Large intestine (tissue), 3 donors: Measurements from ENCODE around the gene INAFM2. TPM values are rescaled to one million over a fixed set of nuclear protein-coding genes. Genes with fewer than 3 reads are reported as not detected.

Experiments
- DNase-seq, 2 donors: peaks; one replicate each; pipeline versions ENCODE4 v3.0.0 to v3.0.0-alpha.2; 2013
- H3K27ac ChIP-seq: one replicate; pipeline ENCODE4 v1.5.1; 2013; ENCODE audit warnings: low read length
- H3K27me3 ChIP-seq: 2 replicates; pipeline ENCODE4 v1.6.1; 2013; ENCODE audit warnings: low read length; ENCODE audit not compliant: control insufficient read depth, insufficient read depth
- H3K36me3 ChIP-seq: 2 replicates; pipeline ENCODE4 v1.6.1; 2013; ENCODE audit warnings: low read length; ENCODE audit not compliant: control insufficient read depth, insufficient read depth
- H3K4me1 ChIP-seq: one replicate; pipeline ENCODE4 v1.6.1; 2013; ENCODE audit warnings: low read length; ENCODE audit not compliant: control insufficient read depth, insufficient read depth
- H3K4me3 ChIP-seq: one replicate; pipeline ENCODE4 v1.5.1; 2013; ENCODE audit warnings: low read length
- H3K9me3 ChIP-seq: one replicate; pipeline ENCODE4 v1.6.1; 2013; ENCODE audit warnings: mild to moderate bottlenecking, low read depth, low read length, moderate library complexity; ENCODE audit not compliant: control insufficient read depth
- WGBS: methylation state at CpG from one replicate; pipeline ENCODE4 v1.1.5; 2013; ENCODE audit warnings: low lambda C conversion rate; ENCODE audit not compliant: insufficient coverage; 5-methylcytosine and 5-hydroxymethylcytosine counted together
- polyA plus RNA-seq: library from polyadenylated mRNA; unstranded; fragments of 120-200 nt; gene quantifications from one replicate; pipeline ENCODE4 v1.2.1, GENCODE V29; 2013

INAFM2 gene
- polyA plus RNA-seq, 1 donor, result 14.6 TPM

- no CpG with 5 or more reads among the region's 7 CpGs for WGBS
- Histone ChIP-seq H3K9me3 (no peaks in the 10 kb centered on the region), H3K4me3 (peak overlapping the region; percentile 68), H3K36me3 (peaks cover 33% of the 10 kb centered on the region), H3K27ac (peak overlapping the region; percentile 99), H3K27me3 (no peaks in the 10 kb centered on the region), H3K4me1 (peaks cover 65% of the 10 kb centered on the region)
- DNase-seq, result peak in 1 of 2 donors; percentile 65
Observed at GRCh38 chr15:40352281-40352901, 28.9 kb downstream of the INAFM2 start.

- no peaks in the 10 kb centered on the region for H3K27me3 ChIP-seq
- no peaks in the 10 kb centered on the region for H3K9me3 ChIP-seq
- peak overlapping the region; percentile 68 for H3K4me3 ChIP-seq
- DNase-seq, result peak; percentile 90 to 95
- peaks cover 33% of the 10 kb centered on the region for H3K36me3 ChIP-seq
- peak overlapping the region; percentile 99 for H3K27ac ChIP-seq
- no CpG with 5 or more reads among the region's 5 CpGs for WGBS
- peaks cover 60% of the 10 kb centered on the region for H3K4me1 ChIP-seq
Observed at GRCh38 chr15:40353697-40354096, 30.2 kb downstream of the INAFM2 start.

- H3K4me3 ChIP-seq, result peak overlapping the region; percentile 21
- DNase-seq, result no peak
- 20% methylated on average over 3 of the region's 9 CpGs for WGBS
- H3K27me3 ChIP-seq, result no peaks in the 10 kb centered on the region
- H3K27ac ChIP-seq, result peak overlapping the region; percentile 63
- no peaks in the 10 kb centered on the region for H3K9me3 ChIP-seq
- peaks cover 52% of the 10 kb centered on the region for H3K4me1 ChIP-seq
- peaks cover 33% of the 10 kb centered on the region for H3K36me3 ChIP-seq
Observed at GRCh38 chr15:40354408-40355171, 31.1 kb downstream of the INAFM2 start.

GRCh38 chr15:40355976-40356585 is 32.6 kb downstream of the INAFM2 start:
- Histone ChIP-seq H3K36me3 (peaks cover 33% of the 10 kb centered on the region), H3K4me1 (peaks cover 42% of the 10 kb centered on the region), H3K27ac (no peak overlapping the region), H3K27me3 (no peaks in the 10 kb centered on the region), H3K9me3 (no peaks in the 10 kb centered on the region), H3K4me3 (no peak overlapping the region)
- no peak for DNase-seq
- WGBS, result no CpG with 5 or more reads among the region's 5 CpGs

GRCh38 chr15:40357246-40357645 is 33.8 kb downstream of the INAFM2 start:
- H3K4me3 ChIP-seq, result no peak overlapping the region
- peaks cover 33% of the 10 kb centered on the region for H3K36me3 ChIP-seq

GRCh38 chr15:40357723-40358470 is 34.4 kb downstream of the INAFM2 start, which contains the start of gene DISP2:
TSS of gene DISP2 (plus strand) at chr15:40358219. CDS start at chr15:40358322, 103 bp downstream.
- peaks cover 31% of the 10 kb centered on the region for H3K36me3 ChIP-seq
- peak within 1 kb of the TSS; percentile 81 for H3K27ac ChIP-seq
- DNase-seq, result peak; percentile 82 to 94
- peak within 1 kb of the TSS; percentile 42 for H3K4me3 ChIP-seq
- H3K27me3 ChIP-seq, result no peaks in the 10 kb centered on the region
- WGBS, result no CpG with 5 or more reads among the region's 82 CpGs
- no peaks in the 10 kb centered on the region for H3K9me3 ChIP-seq
- H3K4me1 ChIP-seq, result peaks cover 42% of the 10 kb centered on the region

More at GRCh38 chr15:40357246-40357645, 33.8 kb downstream of the INAFM2 start:
- WGBS, result no CpG with 5 or more reads among the region's 1 CpG
- no peaks in the 10 kb centered on the region for H3K9me3 ChIP-seq
- no peaks in the 10 kb centered on the region for H3K27me3 ChIP-seq
- peak overlapping the region; percentile 81 for H3K27ac ChIP-seq
- DNase-seq, result no peak
- H3K4me1 ChIP-seq, result peaks cover 42% of the 10 kb centered on the region

GRCh38 chr15:40358471-40359353 is 35.2 kb downstream of the INAFM2 start:
- no peak overlapping the region for H3K27ac ChIP-seq
- H3K27me3 ChIP-seq, result no peaks in the 10 kb centered on the region
- peak overlapping the region; percentile 42 for H3K4me3 ChIP-seq
- H3K9me3 ChIP-seq, result no peaks in the 10 kb centered on the region
- DNase-seq, result no peak
- WGBS, result no CpG with 5 or more reads among the region's 31 CpGs
- peaks cover 42% of the 10 kb centered on the region for H3K4me1 ChIP-seq
- peaks cover 28% of the 10 kb centered on the region for H3K36me3 ChIP-seq

- peaks cover 17% of the 10 kb centered on the region for H3K36me3 ChIP-seq
- H3K27ac ChIP-seq, result no peak overlapping the region
- no peaks in the 10 kb centered on the region for H3K27me3 ChIP-seq
- no peak for DNase-seq
- no CpG with 5 or more reads among the region's 4 CpGs for WGBS
- no peak overlapping the region for H3K4me3 ChIP-seq
- H3K4me1 ChIP-seq, result peaks cover 29% of the 10 kb centered on the region
- no peaks in the 10 kb centered on the region for H3K9me3 ChIP-seq
Observed at GRCh38 chr15:40360015-40360414, 36.5 kb downstream of the INAFM2 start.

- H3K9me3 ChIP-seq, result no peaks in the 10 kb centered on the region
- H3K27ac ChIP-seq, result no peak overlapping the region
- peaks cover 16% of the 10 kb centered on the region for H3K4me1 ChIP-seq
- WGBS, result no CpG with 5 or more reads among the region's 2 CpGs
- DNase-seq, result no peak
- H3K36me3 ChIP-seq, result peaks cover 4% of the 10 kb centered on the region
- no peak overlapping the region for H3K4me3 ChIP-seq
- H3K27me3 ChIP-seq, result no peaks in the 10 kb centered on the region
Observed at GRCh38 chr15:40361640-40362039, 38.1 kb downstream of the INAFM2 start.
